Panc1 (cell line): ENCODE measurements around the gene NMS.

Experiments used
- CTCF ChIP-seq: fragments of 450-650 bp; IDR thresholded peaks from 2 replicates; pipeline ENCODE4 v1.5.1; 2017; ENCODE audit warnings: mild to moderate bottlenecking
- POLR2AphosphoS5 ChIP-seq: IDR thresholded peaks from 2 replicates; pipeline ENCODE4 v1.6.1; 2012; ENCODE audit warnings: mild to moderate bottlenecking, low read depth, low read length, moderate library complexity
- REST ChIP-seq, 2 experiments: IDR thresholded peaks; 2 replicates each; pipeline ENCODE4 v1.6.1; 2011 to 2012; ENCODE audit warnings: low read depth in 2 of 2, control low read depth in 1 of 2, low read length in 1 of 2, mild to moderate bottlenecking in 1 of 2, moderate library complexity in 1 of 2; ENCODE audit not compliant: insufficient read depth in 1 of 2
- SIN3A ChIP-seq: IDR thresholded peaks from 2 replicates; pipeline ENCODE4 v1.6.1; 2012; ENCODE audit warnings: low read depth, mild to moderate bottlenecking, low read length, moderate library complexity, borderline replicate concordance; ENCODE audit not compliant: insufficient read depth
- TCF7L2 ChIP-seq: IDR thresholded peaks from 2 replicates; pipeline ENCODE4 v1.6.1; 2011; ENCODE audit warnings: mild to moderate bottlenecking, low read depth, low read length, inconsistent platforms

- TF ChIP-seq CTCF, result no peak
- TF ChIP-seq SIN3A, result no peak
- TF ChIP-seq POLR2AphosphoS5, result no peak
- TF ChIP-seq REST (IDR thresholded peaks at IDR 0.05; ENCODE audit: insufficient read depth in 1 of 2, low read depth in 2 of 2, low read length in 1 of 2), result no peak
- TF ChIP-seq TCF7L2, result no peak
Measured at GRCh38 chr2:100426384-100426720, 43.9 kb upstream of the NMS start.
